ENCODE data around the gene SREK1IP1. TPM values are rescaled to one million over a fixed set of nuclear protein-coding genes. Genes with fewer than 3 reads are reported as not detected.

Gene SREK1IP1
- total RNA-seq, 1 experiment from 2014 or later: 16.4 TPM

GRCh38 chr5:64758901-64759300 is 9.6 kb downstream of the SREK1IP1 start:
- H3K36me3 Mint-ChIP-seq (ENCODE audit: insufficient read depth, unreplicated experiment): no peaks in the 10 kb centered on the region

GRCh38 chr5:64754066-64754465 is 14.4 kb downstream of the SREK1IP1 start:
- CTCF ChIA-PET: no interaction called here
- H3K9me3 Mint-ChIP-seq (ENCODE audit: low read depth, unreplicated experiment): no peaks in the 10 kb centered on the region
- H3K4me3 Mint-ChIP-seq (ENCODE audit: low read depth, unreplicated experiment): no peak overlapping the region
- TF ChIP-seq, protein P1, sequence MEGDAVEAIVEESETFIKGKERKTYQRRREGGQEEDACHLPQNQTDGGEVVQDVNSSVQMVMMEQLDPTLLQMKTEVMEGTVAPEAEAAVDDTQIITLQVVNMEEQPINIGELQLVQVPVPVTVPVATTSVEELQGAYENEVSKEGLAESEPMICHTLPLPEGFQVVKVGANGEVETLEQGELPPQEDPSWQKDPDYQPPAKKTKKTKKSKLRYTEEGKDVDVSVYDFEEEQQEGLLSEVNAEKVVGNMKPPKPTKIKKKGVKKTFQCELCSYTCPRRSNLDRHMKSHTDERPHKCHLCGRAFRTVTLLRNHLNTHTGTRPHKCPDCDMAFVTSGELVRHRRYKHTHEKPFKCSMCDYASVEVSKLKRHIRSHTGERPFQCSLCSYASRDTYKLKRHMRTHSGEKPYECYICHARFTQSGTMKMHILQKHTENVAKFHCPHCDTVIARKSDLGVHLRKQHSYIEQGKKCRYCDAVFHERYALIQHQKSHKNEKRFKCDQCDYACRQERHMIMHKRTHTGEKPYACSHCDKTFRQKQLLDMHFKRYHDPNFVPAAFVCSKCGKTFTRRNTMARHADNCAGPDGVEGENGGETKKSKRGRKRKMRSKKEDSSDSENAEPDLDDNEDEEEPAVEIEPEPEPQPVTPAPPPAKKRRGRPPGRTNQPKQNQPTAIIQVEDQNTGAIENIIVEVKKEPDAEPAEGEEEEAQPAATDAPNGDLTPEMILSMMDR (IDR thresholded peaks at IDR 0.05; ENCODE audit: unreplicated experiment): no peak
- no peaks in the 10 kb centered on the region for H3K4me1 Mint-ChIP-seq (ENCODE audit: low read depth, unreplicated experiment)
- H3K27me3 Mint-ChIP-seq (ENCODE audit: unreplicated experiment): no peaks in the 10 kb centered on the region
- no peaks in the 10 kb centered on the region for H3K36me3 Mint-ChIP-seq (ENCODE audit: insufficient read depth, unreplicated experiment)
- no peak overlapping the region for H3K27ac Mint-ChIP-seq (ENCODE audit: unreplicated experiment)
- DNase-seq: no peak
- intact Hi-C loops (cut with micrococcal nuclease; ENCODE audit: unreplicated experiment): no loop called here
- BruUV-seq (replicated peaks): no TSS peak

More at GRCh38 chr5:64758901-64759300, 9.6 kb downstream of the SREK1IP1 start:
- H3K4me1 Mint-ChIP-seq (ENCODE audit: low read depth, unreplicated experiment): no peaks in the 10 kb centered on the region
- DNase-seq: no peak
- CTCF ChIA-PET: interaction anchor here (0.5 kb wide), 1 partner anchor 100 kb away, joined by 3 read pairs; no protein-coding TSS in a partner anchor
- H3K4me3 Mint-ChIP-seq (ENCODE audit: low read depth, unreplicated experiment): no peak overlapping the region
- TF ChIP-seq, protein P1 (IDR thresholded peaks at IDR 0.05; ENCODE audit: unreplicated experiment): no peak
- intact Hi-C loops (cut with micrococcal nuclease; ENCODE audit: unreplicated experiment): no loop called here
- H3K9me3 Mint-ChIP-seq (ENCODE audit: low read depth, unreplicated experiment): no peaks in the 10 kb centered on the region
- H3K27me3 Mint-ChIP-seq (ENCODE audit: unreplicated experiment): no peaks in the 10 kb centered on the region
- BruUV-seq (replicated peaks): no TSS peak
- H3K27ac Mint-ChIP-seq (ENCODE audit: unreplicated experiment): no peak overlapping the region

DNA sequence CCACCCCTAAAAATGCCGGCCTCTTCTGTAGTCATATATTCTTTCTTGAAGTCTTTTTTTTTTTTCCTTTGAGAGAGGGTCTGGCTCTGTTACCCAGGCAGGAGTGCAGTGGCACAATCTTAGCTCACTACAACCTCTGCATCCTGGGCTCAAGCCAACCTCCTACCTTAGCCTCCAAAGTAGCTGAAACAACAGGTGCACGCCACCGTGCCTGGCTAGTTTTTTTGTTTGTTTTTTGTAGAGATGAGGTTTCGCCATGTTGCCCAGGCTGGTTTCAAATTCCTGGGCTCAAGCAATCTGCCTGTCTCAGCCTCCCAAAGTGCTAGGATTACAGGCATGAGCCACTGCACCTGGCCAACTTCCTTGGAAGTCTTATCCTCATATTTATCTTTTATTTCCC is 19.1 kb downstream of the SREK1IP1 start:
- DNase-seq: no peak
- H3K4me3 Mint-ChIP-seq (ENCODE audit: low read depth, unreplicated experiment): no peak overlapping the region
- CTCF ChIA-PET: no interaction called here
- no peaks in the 10 kb centered on the region for H3K9me3 Mint-ChIP-seq (ENCODE audit: low read depth, unreplicated experiment)
- no peaks in the 10 kb centered on the region for H3K27me3 Mint-ChIP-seq (ENCODE audit: unreplicated experiment)
- no peaks in the 10 kb centered on the region for H3K4me1 Mint-ChIP-seq (ENCODE audit: low read depth, unreplicated experiment)
- BruUV-seq (replicated peaks): no TSS peak
- TF ChIP-seq, protein P1 (IDR thresholded peaks at IDR 0.05; ENCODE audit: unreplicated experiment): no peak
- H3K27ac Mint-ChIP-seq (ENCODE audit: unreplicated experiment): no peak overlapping the region
- intact Hi-C loops (cut with micrococcal nuclease; ENCODE audit: unreplicated experiment): no loop called here
- H3K36me3 Mint-ChIP-seq (ENCODE audit: insufficient read depth, unreplicated experiment): no peaks in the 10 kb centered on the region

- Mint-ChIP-seq H3K9me3 (ENCODE audit: low read depth, unreplicated experiment) (no peaks in the 10 kb centered on the region), H3K4me3 (ENCODE audit: low read depth, unreplicated experiment) (no peak overlapping the region), H3K27ac (ENCODE audit: unreplicated experiment) (no peak overlapping the region), H3K4me1 (ENCODE audit: low read depth, unreplicated experiment) (no peaks in the 10 kb centered on the region), H3K27me3 (ENCODE audit: unreplicated experiment) (no peaks in the 10 kb centered on the region), H3K36me3 (ENCODE audit: insufficient read depth, unreplicated experiment) (no peaks in the 10 kb centered on the region)
- TF ChIP-seq, protein P1 (IDR thresholded peaks at IDR 0.05; ENCODE audit: unreplicated experiment): no peak
- DNase-seq: no peak
- intact Hi-C loops (cut with micrococcal nuclease; ENCODE audit: unreplicated experiment): no loop called here
- no TSS peak for BruUV-seq (replicated peaks)
- CTCF ChIA-PET: no interaction called here
Measured at GRCh38 chr5:64746446-64746845, 22.0 kb downstream of the SREK1IP1 start.
